ENCODE data around the gene AK1.
A peak's percentile ranks its signal among the peaks of the same experiment; 100 is the strongest.

Gene AK1

GRCh38 chr9:127862075-127863011 is 15.1 kb downstream of the AK1 start:
- no peaks in the 10 kb centered on the region for H3K9me3 Mint-ChIP-seq
- no peaks in the 10 kb centered on the region for H3K36me3 Mint-ChIP-seq (ENCODE audit: low read depth)
- H3K4me1 Mint-ChIP-seq (ENCODE audit: low read depth): peaks cover 58% of the 10 kb centered on the region
- intact Hi-C loops (cut with micrococcal nuclease): loop anchor here (5.0 kb wide), 1 partner anchor 35 kb away; no protein-coding TSS in a partner anchor
- H3K27me3 Mint-ChIP-seq: peaks cover 2% of the 10 kb centered on the region
- H3K27ac Mint-ChIP-seq: peak overlapping the region; percentile 88
- H3K4me3 Mint-ChIP-seq: no peak overlapping the region

- Mint-ChIP-seq H3K27me3 (peaks cover 2% of the 10 kb centered on the region), H3K4me3 (no peak overlapping the region), H3K27ac (peak overlapping the region; percentile 63), H3K4me1 (ENCODE audit: low read depth) (peaks cover 66% of the 10 kb centered on the region), H3K36me3 (ENCODE audit: low read depth) (no peaks in the 10 kb centered on the region), H3K9me3 (no peaks in the 10 kb centered on the region)
- intact Hi-C loops (cut with micrococcal nuclease): loop anchor here (5.0 kb wide), 1 partner anchor 33 kb away; no protein-coding TSS in a partner anchor
Observed at GRCh38 chr9:127860779-127861178, 16.7 kb downstream of the AK1 start.

- Mint-ChIP-seq H3K27me3 (peaks cover 2% of the 10 kb centered on the region), H3K9me3 (no peaks in the 10 kb centered on the region), H3K4me3 (no peak overlapping the region), H3K36me3 (ENCODE audit: low read depth) (no peaks in the 10 kb centered on the region), H3K4me1 (ENCODE audit: low read depth) (peaks cover 70% of the 10 kb centered on the region), H3K27ac (peak overlapping the region; percentile 63)
- intact Hi-C loops (cut with micrococcal nuclease): loop anchor here (5.0 kb wide), 1 partner anchor 33 kb away; no protein-coding TSS in a partner anchor
Observed at GRCh38 chr9:127860260-127860659, 17.2 kb downstream of the AK1 start.

- Mint-ChIP-seq H3K4me3 (no peak overlapping the region), H3K9me3 (no peaks in the 10 kb centered on the region), H3K4me1 (ENCODE audit: low read depth) (peaks cover 71% of the 10 kb centered on the region), H3K27ac (peak overlapping the region; percentile 89), H3K27me3 (peaks cover 2% of the 10 kb centered on the region), H3K36me3 (ENCODE audit: low read depth) (peaks cover 14% of the 10 kb centered on the region)
- intact Hi-C loops (cut with micrococcal nuclease): no loop called here
Observed at GRCh38 chr9:127858041-127858512, 19.4 kb downstream of the AK1 start.

GRCh38 chr9:127857278-127857677 is 20.2 kb downstream of the AK1 start:
- Mint-ChIP-seq H3K4me1 (ENCODE audit: low read depth) (peaks cover 71% of the 10 kb centered on the region), H3K27ac (peak overlapping the region; percentile 89), H3K9me3 (no peaks in the 10 kb centered on the region), H3K36me3 (ENCODE audit: low read depth) (peaks cover 22% of the 10 kb centered on the region), H3K27me3 (peaks cover 2% of the 10 kb centered on the region), H3K4me3 (no peak overlapping the region)
- intact Hi-C loops (cut with micrococcal nuclease): no loop called here

GRCh38 chr9:127856729-127857116 is 20.8 kb downstream of the AK1 start:
- intact Hi-C loops (cut with micrococcal nuclease): no loop called here
- H3K27me3 Mint-ChIP-seq: peaks cover 2% of the 10 kb centered on the region
- H3K9me3 Mint-ChIP-seq: no peaks in the 10 kb centered on the region
- no peak overlapping the region for H3K4me3 Mint-ChIP-seq
- peak overlapping the region; percentile 89 for H3K27ac Mint-ChIP-seq
- H3K36me3 Mint-ChIP-seq (ENCODE audit: low read depth): peaks cover 28% of the 10 kb centered on the region
- peaks cover 71% of the 10 kb centered on the region for H3K4me1 Mint-ChIP-seq (ENCODE audit: low read depth)

- H3K9me3 Mint-ChIP-seq: no peaks in the 10 kb centered on the region
- peak overlapping the region; percentile 89 for H3K27ac Mint-ChIP-seq
- peaks cover 2% of the 10 kb centered on the region for H3K27me3 Mint-ChIP-seq
- intact Hi-C loops (cut with micrococcal nuclease): no loop called here
- H3K4me1 Mint-ChIP-seq (ENCODE audit: low read depth): peaks cover 71% of the 10 kb centered on the region
- no peak overlapping the region for H3K4me3 Mint-ChIP-seq
- H3K36me3 Mint-ChIP-seq (ENCODE audit: low read depth): peaks cover 33% of the 10 kb centered on the region
Observed at GRCh38 chr9:127856094-127856728, 21.3 kb downstream of the AK1 start.

GRCh38 chr9:127855522-127855921 is 22.0 kb downstream of the AK1 start:
- no peak overlapping the region for H3K4me3 Mint-ChIP-seq
- peaks cover 2% of the 10 kb centered on the region for H3K27me3 Mint-ChIP-seq
- H3K9me3 Mint-ChIP-seq: peaks cover 3% of the 10 kb centered on the region
- H3K36me3 Mint-ChIP-seq (ENCODE audit: low read depth): peaks cover 40% of the 10 kb centered on the region
- intact Hi-C loops (cut with micrococcal nuclease): no loop called here
- H3K4me1 Mint-ChIP-seq (ENCODE audit: low read depth): peaks cover 71% of the 10 kb centered on the region
- H3K27ac Mint-ChIP-seq: peak overlapping the region; percentile 89

GRCh38 chr9:127854960-127855359 is 22.5 kb downstream of the AK1 start:
- intact Hi-C loops (cut with micrococcal nuclease): no loop called here
- peaks cover 2% of the 10 kb centered on the region for H3K27me3 Mint-ChIP-seq
- H3K4me3 Mint-ChIP-seq: peak overlapping the region; percentile 17
- peak overlapping the region; percentile 89 for H3K27ac Mint-ChIP-seq
- H3K9me3 Mint-ChIP-seq: peaks cover 9% of the 10 kb centered on the region
- peaks cover 71% of the 10 kb centered on the region for H3K4me1 Mint-ChIP-seq (ENCODE audit: low read depth)
- H3K36me3 Mint-ChIP-seq (ENCODE audit: low read depth): peaks cover 46% of the 10 kb centered on the region

GRCh38 chr9:127854184-127854806 is 23.2 kb downstream of the AK1 start, which contains the start of gene ENG:
Gene ENG (minus strand): TSS chr9:127854658. CDS start chr9:127854355, 303 bp downstream.
- peaks cover 70% of the 10 kb centered on the region for H3K4me1 Mint-ChIP-seq (ENCODE audit: low read depth)
- H3K27ac Mint-ChIP-seq: peak within 1 kb of the TSS; percentile 89
- intact Hi-C loops (cut with micrococcal nuclease): no loop called here

GRCh38 chr9:127853312-127854183 is 23.9 kb downstream of the AK1 start:
- Mint-ChIP-seq H3K4me1 (ENCODE audit: low read depth) (peaks cover 68% of the 10 kb centered on the region), H3K4me3 (peak overlapping the region; percentile 89), H3K9me3 (peaks cover 23% of the 10 kb centered on the region), H3K27me3 (peaks cover 2% of the 10 kb centered on the region), H3K36me3 (ENCODE audit: low read depth) (peaks cover 60% of the 10 kb centered on the region), H3K27ac (peak overlapping the region; percentile 89)
- intact Hi-C loops (cut with micrococcal nuclease): no loop called here

More at GRCh38 chr9:127854184-127854806, 23.2 kb downstream of the AK1 start, which contains the start of gene ENG:
- H3K4me3 Mint-ChIP-seq: peak within 1 kb of the TSS; percentile 89
- peaks cover 2% of the 10 kb centered on the region for H3K27me3 Mint-ChIP-seq
- H3K9me3 Mint-ChIP-seq: peaks cover 16% of the 10 kb centered on the region
- peaks cover 52% of the 10 kb centered on the region for H3K36me3 Mint-ChIP-seq (ENCODE audit: low read depth)

- Mint-ChIP-seq H3K4me3 (peak overlapping the region; percentile 89), H3K4me1 (ENCODE audit: low read depth) (peaks cover 68% of the 10 kb centered on the region), H3K27ac (peak overlapping the region; percentile 89), H3K9me3 (peaks cover 25% of the 10 kb centered on the region), H3K27me3 (no peaks in the 10 kb centered on the region), H3K36me3 (ENCODE audit: low read depth) (peaks cover 67% of the 10 kb centered on the region)
- intact Hi-C loops (cut with micrococcal nuclease): no loop called here
Observed at GRCh38 chr9:127852829-127853228, 24.6 kb downstream of the AK1 start.

Measured in dendritic cell treated with granulocyte-macrophage colony-stimulating factor and Interleukin-4, amounts not matched to agents 40 ng/mL and 50 ng/mL, for 4 days (primary cell).